PFSK-1 (cell line): ENCODE data around the gene SMIM45.

ENCODE experiments used
- POLR2AphosphoS5 ChIP-seq: IDR thresholded peaks from 2 replicates; pipeline ENCODE4 v1.6.1; 2012; ENCODE audit warnings: low read depth, mild to moderate bottlenecking, control low read depth, low read length, moderate library complexity
- REST ChIP-seq, 2 experiments: IDR thresholded peaks; 2 replicates each; pipeline versions ENCODE4 v1.6.1 to v1.8.0; 2011 to 2012; ENCODE audit warnings: low read depth in 2 of 2, low read length in 2 of 2, control low read depth in 1 of 2, inconsistent platforms in 1 of 2, mild to moderate bottlenecking in 1 of 2, moderate library complexity in 1 of 2; ENCODE audit not compliant: insufficient read depth in 1 of 2
- TAF1 ChIP-seq: IDR thresholded peaks from 2 replicates; pipeline ENCODE4 v1.6.1; 2012; ENCODE audit warnings: low read length, control low read depth, borderline replicate concordance; ENCODE audit not compliant: insufficient read depth

- TF ChIP-seq REST (IDR thresholded peaks at IDR 0.05; ENCODE audit: insufficient read depth in 1 of 2, low read depth in 2 of 2, low read length in 2 of 2) (no peak), POLR2AphosphoS5 (no peak), TAF1 (no peak)
These were observed 19.5 kb downstream of the SMIM45 start for GRCh38 chr22:41971431-41971830.
